GM19239 (cell line): ENCODE data around the gene CCDC149.
A peak's percentile ranks its signal among the peaks of the same experiment; 100 is the strongest.

Experiments used
- DNase-seq: peaks from one replicate; pipeline ENCODE4 v3.0.0; 2011; ENCODE audit warnings: low spot score; ENCODE audit not compliant: insufficient read length
- FAIRE-seq: peaks from 2 replicates; lab custom pipeline; 2011; peaks lifted over from hg19 to GRCh38; lab: Jason Lieb, UNC

Gene CCDC149

GRCh38 chr4:24885342-24885741 lies 27.5 kb downstream of the CCDC149 start:
- no peak for FAIRE-seq
- no peak for DNase-seq

- no peak for FAIRE-seq
- DNase-seq, result no peak
Observed at GRCh38 chr4:24884902-24885301, 27.9 kb downstream of the CCDC149 start.

GRCh38 chr4:24881508-24882196 lies 31.2 kb downstream of the CCDC149 start:
- no peak for FAIRE-seq

DNA sequence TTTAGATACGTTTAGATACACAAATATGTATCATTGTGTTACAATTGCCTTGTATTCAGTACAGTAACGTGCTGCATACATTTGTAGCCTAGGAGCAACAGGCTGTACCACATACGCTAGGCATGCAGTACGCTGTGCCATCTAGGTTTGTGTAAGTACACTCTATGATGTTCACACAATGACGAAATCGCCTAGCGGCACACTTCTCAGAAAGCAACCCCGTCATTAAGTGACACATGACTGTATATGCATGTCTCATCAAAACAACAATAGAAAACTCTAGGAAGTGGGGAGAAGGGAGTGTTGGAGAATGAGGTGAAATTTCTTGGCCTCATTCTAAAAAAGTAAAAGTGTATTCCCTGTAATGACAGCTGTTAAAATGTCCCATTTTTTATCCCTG lies 32.7 kb downstream of the CCDC149 start:
- DNase-seq, result no peak
- FAIRE-seq, result no peak

More at GRCh38 chr4:24881508-24882196, 31.2 kb downstream of the CCDC149 start:
- no peak for DNase-seq

- DNase-seq (no peak), FAIRE-seq (no peak)
Observed at GRCh38 chr4:24878636-24879016, 34.2 kb downstream of the CCDC149 start.

GRCh38 chr4:24877868-24878635 lies 34.8 kb downstream of the CCDC149 start:
- no peak for FAIRE-seq
- no peak for DNase-seq

DNA sequence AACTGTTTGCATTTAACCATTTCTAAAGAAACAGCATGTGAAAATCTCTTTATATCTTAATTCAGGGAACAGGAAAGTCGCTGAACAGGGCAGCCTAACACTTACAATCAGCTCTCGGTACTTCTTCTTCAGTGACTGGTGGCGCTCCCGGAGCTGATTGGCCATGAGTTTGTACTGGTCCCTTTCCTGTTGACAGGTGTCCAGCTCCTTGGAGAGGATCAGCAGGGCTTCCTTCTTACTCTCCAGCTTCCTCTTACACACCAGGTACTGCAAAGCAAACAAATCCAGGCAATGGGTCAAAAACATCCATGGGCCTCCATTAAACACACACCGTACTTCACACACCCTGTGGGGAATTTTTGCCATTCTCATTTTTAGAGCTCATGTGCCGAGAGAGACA lies 36.4 kb downstream of the CCDC149 start:
- no peak for FAIRE-seq
- no peak for DNase-seq

DNA sequence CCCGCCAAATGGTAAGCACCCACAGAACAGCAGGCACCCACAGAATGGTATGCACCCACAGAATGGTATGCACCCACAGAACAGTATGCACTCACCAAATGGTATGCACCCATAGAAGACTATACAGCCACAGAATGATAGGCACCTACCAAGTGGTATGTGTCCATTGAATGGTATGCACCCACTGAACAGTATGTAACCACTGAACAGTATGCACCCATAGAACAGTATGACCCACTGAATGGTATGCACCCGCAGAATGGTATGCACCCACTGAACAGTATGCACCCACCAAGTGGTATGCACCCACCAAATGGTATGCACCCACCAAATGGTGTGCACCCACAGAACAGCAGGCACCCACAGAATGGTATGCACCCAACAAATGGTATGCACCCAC lies 40.1 kb downstream of the CCDC149 start:
- FAIRE-seq, result no peak
- no peak for DNase-seq

DNA sequence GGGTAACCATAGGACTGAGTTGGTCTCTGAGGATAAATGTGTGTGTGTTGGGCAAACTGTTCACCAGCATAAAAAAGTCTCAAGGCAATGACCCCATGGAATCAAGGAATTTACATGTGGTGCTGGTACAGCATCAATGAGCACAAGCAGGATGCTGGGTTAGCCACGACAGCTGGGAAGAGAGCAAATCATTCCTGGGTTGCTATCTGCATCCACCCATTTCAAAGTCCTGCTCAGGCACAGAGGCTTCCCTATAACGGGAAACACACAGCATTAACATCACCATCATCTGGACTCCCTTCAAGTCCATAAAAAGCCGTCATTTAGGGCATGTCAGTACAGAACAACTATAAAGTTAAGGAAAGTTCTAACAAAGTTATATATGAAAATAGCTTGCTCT lies 41.6 kb downstream of the CCDC149 start:
- FAIRE-seq (no peak), DNase-seq (no peak)

DNA sequence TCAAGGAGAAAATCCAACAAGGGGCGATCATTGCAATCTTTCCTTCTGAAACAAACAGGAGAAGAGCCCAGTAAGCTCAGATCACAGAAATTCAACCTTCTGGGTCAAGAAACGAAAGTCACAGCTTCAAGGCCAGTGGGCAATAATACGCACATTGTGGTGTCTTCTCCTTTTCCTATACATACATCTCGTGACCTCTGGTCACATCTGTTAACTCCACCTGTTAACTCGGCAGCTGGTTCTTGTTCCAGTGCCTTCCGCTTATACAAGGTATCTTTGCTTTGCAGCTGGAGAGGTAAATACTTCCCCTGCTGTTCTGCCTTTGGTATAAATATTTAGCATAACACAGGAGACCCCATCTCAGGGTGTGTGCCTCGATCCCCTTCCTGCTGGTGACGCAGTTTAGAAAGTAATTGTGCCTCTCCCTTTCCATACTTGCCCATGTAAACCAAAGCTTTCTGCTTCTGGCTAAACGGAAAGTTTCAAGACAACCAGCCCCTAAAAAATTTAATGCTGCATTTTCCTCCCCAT lies 45.0 kb downstream of the CCDC149 start:
- FAIRE-seq (no peak), DNase-seq (no peak)

DNA sequence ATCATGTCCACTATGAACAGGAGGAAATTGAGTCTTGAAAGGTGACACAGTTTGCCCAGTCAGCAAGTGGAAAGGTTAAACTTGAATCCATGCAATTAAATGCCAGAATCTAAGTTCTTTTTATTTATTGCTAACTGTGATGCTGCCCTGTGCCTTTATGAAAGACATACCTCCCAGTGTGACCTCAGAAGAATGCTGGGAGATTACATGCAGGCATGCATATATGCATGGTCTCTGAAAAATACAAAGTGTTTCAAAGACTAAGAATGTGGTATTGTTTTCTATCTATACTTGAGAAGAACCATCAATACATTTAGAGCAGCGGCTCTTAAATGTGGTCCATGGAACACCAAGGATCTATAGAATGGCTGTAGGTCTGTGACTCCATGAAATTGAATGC lies 45.6 kb downstream of the CCDC149 start:
- no peak for FAIRE-seq
- no peak for DNase-seq

DNA sequence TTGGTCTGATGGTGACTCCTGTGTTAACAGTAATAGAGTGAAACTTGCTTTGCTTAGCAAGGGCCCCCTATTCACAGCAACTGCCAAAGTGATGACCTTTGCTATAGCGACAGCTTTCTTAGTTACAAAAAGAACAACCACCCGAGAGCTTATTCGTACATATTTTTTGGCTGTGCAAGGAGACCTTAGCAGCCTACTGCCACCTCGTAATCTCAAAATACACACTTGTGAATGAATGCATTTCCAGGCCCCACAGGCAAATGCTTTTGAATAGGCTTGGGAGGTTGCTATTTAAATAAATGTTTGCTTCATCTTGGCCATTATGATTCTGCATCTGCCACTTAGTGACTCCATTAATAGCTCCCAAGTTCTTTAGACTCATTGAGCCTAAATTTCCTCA lies 47.4 kb downstream of the CCDC149 start:
- no peak for FAIRE-seq
- DNase-seq, result no peak

- FAIRE-seq (no peak), DNase-seq (no peak)
Observed at GRCh38 chr4:24863799-24864198, 49.0 kb downstream of the CCDC149 start.

- DNase-seq, result no peak
- FAIRE-seq, result peak; percentile 8
Observed at GRCh38 chr4:24862073-24862751, 50.6 kb downstream of the CCDC149 start.

DNA sequence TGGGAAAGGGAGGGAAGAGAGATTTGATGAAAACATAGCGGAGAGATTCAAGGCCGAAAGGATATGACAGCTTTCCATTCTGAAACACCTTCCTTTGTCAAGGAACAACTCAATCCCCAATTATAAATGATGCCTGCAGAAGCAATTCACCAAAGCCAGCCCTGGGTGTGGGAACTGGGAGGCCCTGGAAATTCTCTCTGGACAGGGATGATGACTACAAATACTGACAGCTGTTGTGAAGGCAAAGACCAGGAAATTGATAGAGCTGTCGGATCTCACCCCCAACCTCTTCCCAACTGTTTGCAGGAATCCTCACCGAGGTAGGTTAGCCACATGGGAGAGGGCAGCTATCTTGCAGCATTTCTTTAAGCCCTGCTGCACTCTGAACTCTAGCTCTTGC lies 54.3 kb downstream of the CCDC149 start:
- DNase-seq (no peak), FAIRE-seq (no peak)

- no peak for FAIRE-seq
- no peak for DNase-seq
Observed at GRCh38 chr4:24858026-24858425, 54.8 kb downstream of the CCDC149 start.

GRCh38 chr4:24856586-24856985 lies 56.3 kb downstream of the CCDC149 start:
- peak; percentile 98 for FAIRE-seq
- peak; percentile 36 for DNase-seq

DNA sequence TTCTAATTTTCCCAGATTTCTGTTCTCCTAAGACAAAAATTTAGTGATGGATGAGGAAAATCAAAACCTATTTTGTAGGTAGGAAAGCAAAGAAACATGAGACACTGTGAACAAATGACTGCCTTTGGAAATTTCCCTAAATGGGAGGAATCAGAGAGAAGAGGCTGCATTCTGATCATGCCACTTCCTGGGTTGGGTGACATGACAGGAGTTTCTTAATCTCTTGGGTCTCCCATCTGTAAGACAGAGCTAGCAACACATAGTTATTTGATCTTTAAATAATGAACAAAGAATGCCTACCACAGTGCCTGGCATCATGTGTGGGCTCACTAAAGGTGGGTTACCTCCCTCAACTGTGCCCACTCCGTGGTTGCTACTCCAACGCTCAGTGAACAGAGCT lies 57.1 kb downstream of the CCDC149 start:
- FAIRE-seq, result no peak

DNA sequence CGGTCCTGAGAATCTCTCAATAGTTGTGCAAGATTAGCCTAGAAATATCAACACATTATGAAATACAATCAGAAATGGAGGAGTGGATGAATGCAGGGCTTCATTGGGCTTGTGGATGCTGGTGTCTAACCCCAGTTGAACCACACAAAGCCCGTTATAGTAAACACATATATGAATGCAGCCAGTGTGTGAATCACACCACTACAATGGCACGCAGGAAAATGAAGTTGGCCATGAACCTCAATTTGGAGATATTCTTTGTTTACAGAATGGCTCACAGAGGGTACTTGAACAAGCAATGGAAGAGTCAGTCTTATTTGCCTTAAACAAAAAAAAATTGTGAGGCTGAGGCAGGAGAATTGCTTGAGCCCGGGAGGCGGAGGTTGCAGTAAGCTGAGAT lies 59.7 kb downstream of the CCDC149 start:
- no peak for FAIRE-seq
- DNase-seq, result no peak

More for the DNA sequence above, 57.1 kb downstream of the CCDC149 start:
- DNase-seq, result no peak

DNA sequence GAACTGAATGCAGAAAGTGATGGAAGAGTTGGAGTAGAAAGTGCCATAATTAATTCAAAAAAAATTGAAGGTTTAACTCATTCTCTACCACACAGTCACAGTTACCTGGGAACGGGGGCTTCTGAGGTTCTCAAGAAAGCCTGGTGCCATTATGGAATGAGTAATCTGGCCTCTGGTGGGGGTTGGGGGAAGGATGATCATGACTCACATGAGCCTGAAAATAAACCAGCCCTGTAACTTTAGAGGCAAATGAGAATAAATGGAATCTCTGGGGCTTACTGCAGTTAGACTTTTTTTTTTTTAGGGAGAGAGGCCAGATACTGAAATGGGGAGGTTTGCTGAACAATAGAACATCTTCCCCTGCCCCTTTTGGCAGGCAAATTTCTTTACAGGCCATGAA lies 62.2 kb downstream of the CCDC149 start:
- DNase-seq, result no peak
- no peak for FAIRE-seq

DNA sequence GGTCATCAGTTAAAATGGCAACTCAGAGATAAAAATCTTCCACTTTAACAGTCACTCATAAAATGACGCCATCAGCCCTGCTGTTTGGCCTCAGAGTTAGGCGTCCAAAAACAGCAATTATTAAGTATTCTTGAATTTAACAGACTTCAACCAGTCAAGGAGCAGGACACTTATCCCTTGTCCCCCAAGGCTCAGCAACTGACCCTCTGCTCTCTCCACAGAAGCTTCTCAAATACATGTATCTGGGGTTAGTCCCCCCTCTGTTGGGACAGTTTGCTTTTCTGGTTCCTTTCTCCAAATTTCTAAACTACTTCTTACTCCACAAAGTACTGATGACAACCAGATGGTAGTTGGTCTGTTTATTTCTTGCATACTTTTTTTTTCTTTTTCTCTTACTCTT lies 63.1 kb downstream of the CCDC149 start:
- FAIRE-seq, result no peak
- DNase-seq, result no peak
